ENCODE results near the gene UROC1.

DNA sequence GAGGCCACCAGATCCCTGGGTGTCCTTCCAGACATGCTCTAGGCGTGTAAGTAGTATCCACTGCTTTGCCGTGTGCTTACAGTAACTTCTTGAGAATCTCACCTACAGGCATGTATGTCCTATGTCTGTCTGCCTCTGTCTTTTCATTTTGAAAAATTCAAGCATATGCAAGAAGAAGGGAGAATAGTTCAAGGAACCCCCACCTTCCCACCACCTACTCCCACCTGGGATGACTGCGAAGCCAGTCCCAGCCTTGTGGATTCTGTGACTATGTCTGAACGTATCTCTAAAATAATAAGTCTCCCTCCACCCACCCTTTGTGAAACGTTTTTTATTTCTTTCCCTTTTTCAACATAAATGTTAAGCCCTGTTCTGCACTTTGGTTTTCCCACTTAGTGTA, 21.4 kb upstream of the UROC1 start:
- TF ChIP-seq, protein P1, sequence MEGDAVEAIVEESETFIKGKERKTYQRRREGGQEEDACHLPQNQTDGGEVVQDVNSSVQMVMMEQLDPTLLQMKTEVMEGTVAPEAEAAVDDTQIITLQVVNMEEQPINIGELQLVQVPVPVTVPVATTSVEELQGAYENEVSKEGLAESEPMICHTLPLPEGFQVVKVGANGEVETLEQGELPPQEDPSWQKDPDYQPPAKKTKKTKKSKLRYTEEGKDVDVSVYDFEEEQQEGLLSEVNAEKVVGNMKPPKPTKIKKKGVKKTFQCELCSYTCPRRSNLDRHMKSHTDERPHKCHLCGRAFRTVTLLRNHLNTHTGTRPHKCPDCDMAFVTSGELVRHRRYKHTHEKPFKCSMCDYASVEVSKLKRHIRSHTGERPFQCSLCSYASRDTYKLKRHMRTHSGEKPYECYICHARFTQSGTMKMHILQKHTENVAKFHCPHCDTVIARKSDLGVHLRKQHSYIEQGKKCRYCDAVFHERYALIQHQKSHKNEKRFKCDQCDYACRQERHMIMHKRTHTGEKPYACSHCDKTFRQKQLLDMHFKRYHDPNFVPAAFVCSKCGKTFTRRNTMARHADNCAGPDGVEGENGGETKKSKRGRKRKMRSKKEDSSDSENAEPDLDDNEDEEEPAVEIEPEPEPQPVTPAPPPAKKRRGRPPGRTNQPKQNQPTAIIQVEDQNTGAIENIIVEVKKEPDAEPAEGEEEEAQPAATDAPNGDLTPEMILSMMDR (IDR thresholded peaks at IDR 0.05): no peak
- no peak for TF ChIP-seq POLR2A (IDR thresholded peaks at IDR 0.05)
